KG1 (cell line): ENCODE data around the gene DLG2.

ENCODE experiments used
- DNase-seq: peaks from one replicate; lab custom pipeline; 2025; lab: John Stamatoyannopoulos, UW

Gene DLG2

DNA sequence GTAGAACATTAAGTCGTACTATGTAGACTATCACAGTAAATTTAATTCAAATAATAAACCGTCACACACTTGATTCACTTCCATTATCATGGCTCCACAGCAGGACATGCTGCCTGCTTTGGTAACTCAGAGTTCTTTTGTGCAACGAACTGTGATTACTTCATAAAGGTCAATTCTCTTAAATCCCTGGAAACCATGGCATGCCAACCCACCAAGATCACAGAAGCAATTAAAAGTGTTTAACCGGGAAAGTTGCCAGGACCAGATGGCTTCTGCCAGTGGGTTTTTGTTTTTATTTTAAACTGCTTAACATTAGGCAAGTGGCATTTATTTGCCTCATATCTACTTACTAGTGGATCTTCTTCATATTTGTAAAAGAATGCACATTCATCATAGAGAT lies 1162.1 kb downstream of the DLG2 start:
- DNase-seq, result no peak

DNA sequence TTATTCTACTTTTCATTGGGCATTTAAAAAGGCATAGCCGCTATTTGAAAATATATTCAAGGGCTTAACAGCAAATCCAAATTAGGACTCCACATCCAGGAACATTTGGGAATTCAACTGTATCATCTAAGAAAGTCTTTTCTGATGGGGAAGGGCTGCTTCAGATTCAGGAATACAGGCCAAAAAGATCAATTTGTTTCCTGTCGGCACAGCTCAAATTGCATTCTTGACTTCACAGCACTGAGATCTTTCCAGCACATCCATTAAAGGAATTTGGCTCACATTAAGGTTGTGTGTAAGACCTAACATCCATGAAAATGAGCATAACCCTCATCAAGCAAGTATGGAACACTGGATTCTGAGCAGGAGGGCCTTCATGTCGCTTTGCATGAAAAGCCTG lies 1171.5 kb downstream of the DLG2 start:
- no peak for DNase-seq

DNA sequence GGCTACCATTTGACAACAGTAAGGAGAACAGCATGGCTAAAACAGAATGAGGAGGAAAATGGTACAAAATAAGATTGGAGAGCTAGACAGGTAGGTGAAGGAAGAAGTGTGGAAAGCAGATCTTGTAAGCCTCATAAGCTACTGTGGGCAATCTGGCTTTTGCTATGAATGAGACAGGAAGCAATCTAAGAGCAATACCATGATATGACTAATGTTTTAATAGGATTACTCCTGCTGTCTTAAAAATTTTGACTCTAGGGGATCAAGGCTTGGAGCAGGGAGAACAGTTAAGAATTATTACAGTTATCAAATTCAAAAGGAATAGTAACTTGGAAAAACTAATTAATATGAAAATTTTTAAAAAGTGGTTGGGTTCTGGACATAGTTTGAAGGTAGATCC lies 1174.9 kb downstream of the DLG2 start:
- no peak for DNase-seq

DNA sequence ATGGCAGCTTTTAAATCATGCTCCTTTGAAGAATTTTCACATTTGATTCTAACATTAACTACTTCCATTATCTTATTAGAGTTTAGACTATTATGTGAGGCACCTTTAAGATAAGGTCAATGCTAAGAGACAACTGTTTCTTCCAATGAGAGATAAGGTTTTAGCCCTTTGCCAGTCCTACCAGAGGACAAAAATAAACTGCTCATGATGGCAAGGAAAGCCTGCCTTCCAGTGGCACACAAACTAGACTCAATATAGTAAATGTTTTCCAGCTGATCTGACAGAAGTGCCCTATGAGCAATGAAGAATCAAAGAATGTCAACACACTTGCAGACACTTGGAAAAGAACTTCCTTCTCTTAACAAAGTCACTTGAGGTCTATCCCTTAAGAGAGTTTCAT lies 1188.6 kb downstream of the DLG2 start:
- no peak for DNase-seq

DNA sequence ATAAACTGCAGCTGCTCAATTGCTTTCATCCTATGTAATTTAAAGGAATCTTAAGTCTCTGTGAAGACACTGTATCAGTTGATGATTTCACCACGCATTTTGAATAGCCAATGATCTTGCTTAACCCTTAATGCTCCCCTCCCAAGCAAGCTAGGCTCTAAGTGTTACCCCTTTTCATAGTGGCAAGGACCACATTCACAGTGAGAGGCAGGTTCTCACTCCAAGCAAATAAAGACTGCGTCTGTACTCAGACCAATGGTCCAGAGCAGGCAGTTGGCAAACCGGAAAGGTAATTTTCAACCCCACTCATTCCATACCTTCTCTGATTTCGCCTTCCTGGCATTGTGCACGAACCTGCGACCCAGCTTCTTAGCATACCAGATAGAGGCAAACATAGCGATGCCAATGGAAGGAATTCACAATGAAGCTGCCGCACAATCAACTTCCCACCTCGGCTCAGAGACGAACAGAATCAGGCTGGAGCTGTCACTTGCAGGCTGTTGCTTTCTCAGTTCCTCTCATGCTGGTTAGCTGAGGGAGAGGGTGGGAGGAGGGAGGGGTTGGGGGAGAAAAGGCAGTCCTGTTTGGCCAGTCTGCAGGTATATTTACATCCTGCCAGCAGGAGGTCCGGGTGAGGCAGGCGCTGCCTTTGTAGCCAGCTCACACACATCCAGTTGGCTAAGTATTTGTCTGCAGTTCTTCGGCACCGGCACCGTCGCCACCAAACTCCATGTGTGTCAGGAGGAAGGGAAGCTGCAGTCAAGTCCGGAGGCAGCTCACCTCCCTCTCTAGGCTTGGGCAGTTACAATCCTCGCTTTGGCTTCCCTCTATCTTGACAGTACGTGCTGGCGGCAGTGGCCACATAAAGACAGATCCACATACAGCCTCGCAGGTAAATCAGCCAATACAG lies 1189.8 kb downstream of the DLG2 start:
- DNase-seq, result no peak

DNA sequence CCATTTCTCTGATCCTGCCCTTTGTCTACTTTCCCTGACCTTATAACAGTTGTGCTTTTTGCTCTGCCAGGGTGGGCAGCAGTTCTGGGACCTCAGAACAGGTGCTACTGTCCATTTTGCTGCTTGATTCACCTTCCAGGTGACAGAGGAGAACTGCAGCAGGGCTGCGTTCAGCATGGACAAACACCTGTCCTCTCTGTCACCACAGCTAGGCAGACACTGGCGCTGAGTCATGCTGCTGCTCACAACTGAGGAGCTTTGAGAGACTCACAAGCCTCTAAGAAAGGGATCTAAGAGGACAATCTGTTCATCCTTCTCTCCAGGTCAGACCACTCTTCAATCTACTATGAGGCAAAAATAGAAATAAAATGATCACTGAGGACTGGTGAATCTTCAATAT lies 1196.5 kb downstream of the DLG2 start:
- DNase-seq, result no peak

DNA sequence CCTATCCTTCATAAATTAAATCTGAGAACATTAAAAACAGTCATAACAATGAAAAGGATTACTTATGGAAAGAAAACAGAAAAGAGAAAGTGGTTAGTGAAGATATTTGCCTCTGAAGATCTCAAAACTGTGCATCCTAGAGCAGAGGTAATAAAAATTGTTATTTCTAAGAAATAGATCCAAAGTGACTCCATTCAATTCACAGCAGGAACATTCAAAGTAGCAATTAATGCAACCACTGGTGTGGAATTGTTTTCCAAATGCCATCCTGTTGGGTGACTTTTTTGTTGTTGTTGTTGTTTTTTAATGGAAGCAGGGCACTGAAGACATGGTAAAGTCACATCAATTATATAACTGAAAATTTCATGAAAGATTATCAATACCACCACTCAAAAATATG lies 1201.5 kb downstream of the DLG2 start:
- DNase-seq, result no peak

DNA sequence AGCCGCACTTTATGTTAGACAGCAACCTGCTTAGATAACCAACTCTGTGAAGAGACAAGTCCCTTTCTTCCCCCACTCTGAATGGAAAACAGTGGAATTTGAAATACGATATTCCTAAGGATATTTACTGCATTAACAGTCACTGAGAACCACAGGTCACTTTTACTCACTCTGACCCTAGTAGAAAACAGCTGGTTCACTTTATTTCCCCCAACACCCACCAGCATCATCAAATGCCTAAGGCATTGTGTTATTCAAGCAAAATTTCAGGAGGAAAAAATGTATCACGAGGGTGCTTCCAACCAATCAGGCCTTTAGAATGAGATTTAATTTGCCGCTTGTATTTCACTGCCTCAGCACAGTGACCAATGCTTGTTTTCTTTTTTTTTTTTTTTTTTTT lies 1206.9 kb downstream of the DLG2 start:
- DNase-seq, result no peak

DNA sequence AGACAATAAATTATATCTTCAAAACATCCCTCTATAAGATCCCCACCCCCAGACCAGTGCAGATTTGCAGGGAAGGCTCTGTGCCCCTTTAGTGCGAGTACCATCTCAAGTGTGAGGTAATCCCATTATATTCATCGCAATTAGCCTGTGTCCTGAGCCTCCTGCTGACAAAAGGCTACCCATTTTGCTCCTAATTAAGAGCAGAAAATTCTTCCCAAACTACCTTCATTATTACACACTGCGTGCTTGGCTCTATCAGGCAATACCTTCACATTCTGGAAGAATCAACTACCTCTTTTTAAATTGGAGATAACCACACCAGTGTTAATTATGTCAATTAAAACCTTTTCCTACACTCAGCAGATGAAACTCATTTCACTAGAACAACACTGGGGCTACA lies 1207.5 kb downstream of the DLG2 start:
- no peak for DNase-seq

DNA sequence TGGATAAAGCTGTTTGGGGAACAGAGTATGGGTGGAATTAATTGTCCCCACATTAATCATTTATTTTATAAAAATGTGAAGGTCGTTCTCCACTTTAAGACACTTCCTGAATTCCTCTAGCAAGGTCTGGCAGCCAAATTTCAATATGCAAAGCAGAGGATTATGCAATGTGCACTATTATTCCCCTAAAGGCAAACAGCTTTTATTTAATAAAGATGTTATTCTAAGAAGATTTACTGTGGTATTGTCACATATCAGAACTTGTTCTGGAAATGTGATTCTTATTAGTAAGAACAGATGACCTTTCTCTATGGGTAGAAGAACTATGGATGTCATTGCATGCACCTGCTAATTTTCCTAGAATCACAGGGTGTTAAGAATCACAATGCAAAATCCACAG lies 1212.2 kb downstream of the DLG2 start:
- no peak for DNase-seq

DNA sequence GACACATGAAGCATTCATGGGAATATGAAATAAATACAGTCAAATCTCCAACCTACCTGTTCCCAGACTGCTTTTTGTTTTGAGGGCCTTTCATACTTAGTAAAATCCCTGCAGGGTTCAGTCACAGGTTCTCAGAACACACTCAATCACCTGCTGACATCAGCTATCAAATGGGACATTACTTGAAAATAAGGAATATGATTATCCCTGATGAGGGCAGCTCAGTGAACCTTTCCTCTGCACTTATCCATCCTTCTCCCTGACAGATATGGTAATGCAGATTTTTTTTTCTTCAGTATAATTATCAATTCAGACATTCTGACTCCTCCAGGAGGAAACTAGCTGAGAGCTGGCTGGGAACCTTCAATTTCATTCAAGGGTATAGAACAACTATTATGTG lies 1213.6 kb downstream of the DLG2 start:
- no peak for DNase-seq

DNA sequence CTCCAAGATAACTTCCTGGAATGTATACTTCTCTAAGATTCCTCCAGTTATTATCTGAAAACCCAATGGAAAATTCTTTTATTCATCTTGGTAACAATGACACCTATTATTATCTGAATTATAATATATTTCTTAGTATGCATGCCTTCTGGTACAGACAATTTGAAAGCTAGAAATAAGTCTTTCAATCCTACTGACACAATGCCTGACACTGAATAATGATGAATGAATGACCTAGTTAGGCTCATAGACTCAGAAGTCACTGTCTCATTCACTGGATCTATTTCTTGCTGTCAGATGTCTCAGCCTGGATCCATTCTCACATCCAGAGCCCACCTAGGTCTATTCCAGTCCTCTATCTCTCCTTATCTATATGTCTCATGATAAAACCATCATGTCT lies 1214.3 kb downstream of the DLG2 start:
- no peak for DNase-seq

DNA sequence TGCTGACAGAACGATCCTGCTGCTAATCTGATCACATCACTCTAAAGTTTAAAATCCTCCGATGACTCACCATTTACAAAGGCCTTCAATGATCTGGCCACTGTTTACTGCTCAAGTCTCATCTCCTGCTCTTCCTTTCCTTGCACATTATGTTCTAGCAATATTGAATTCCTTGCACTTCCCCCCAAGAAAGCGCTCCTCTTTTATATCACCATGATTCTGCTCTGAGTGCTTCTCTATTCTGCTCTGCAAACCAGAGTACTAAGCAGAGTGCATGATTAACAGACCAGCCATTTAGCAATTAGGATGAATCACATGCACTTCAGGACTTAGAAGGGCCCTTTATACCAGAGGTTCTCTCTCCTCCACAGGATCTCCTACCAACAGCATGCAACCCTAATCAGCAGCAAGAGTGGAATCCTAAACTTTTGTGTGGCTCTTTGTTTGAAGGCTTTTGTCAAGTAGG lies 1218.2 kb downstream of the DLG2 start:
- DNase-seq, result no peak

DNA sequence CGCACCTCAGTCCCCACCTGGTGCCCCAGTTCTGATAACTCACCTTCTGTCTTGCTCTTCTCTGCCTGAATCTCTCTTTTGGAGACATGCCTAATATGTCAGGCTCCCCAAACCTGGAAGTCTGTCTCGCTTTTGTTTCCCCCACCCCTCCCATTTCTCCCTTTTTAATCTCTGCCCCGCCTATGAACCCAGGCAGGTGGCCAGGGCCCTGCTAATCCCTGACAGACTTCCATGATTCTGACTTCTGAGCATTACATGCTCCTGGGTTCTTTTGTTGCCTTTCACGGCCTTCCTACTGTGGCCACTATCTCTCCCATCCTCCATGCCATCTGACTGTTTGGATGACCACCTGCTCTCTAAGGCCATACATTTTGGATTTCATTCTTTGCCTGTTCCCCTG lies 1220.1 kb downstream of the DLG2 start:
- DNase-seq, result no peak

DNA sequence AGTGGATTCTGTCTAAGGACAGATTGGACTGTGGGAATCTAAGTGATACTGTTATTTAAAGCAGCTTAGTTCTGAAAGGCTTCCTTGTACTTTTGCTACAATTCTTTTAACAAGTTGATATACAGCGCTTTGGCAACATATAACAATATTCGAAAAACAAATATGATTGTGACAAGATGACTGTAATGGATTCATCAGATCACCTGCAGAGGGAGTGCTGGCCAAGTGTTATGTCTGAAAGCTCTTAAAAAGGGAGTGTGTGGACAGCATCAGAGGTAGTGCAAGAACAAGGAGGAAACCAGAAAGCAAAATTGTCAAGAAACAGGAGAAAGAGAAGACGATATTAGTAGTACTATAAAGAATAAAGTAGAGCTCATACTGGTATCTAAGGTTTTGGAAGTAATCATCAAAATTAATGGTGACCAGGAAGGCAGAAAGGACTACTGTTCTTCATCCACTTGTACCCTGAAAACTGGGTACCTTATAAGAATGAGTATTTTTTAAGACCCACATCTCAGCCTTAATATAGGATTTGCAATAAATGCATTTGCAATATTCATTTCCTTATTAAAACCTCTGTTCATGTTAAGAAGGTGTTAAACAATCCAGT lies 1229.0 kb downstream of the DLG2 start:
- DNase-seq, result no peak

DNA sequence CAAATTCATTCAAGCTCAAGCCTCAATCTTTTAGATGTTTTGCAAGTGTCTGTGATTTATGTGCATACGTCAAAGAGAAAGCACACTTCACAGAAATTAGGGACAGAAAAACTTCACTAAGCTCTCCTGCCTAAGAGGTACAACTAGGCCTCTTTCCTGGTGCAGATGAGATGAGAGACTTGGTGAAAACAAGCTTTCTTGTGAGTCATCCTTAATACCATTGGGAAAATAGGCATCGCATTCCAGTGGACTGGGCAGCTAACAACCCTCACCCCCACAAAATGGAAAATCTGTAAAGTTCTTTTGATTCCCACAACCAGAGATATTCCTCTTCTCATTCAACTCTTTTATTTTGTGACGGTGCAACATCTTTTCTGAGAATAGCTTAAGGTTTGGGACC lies 1230.6 kb downstream of the DLG2 start:
- DNase-seq, result no peak

DNA sequence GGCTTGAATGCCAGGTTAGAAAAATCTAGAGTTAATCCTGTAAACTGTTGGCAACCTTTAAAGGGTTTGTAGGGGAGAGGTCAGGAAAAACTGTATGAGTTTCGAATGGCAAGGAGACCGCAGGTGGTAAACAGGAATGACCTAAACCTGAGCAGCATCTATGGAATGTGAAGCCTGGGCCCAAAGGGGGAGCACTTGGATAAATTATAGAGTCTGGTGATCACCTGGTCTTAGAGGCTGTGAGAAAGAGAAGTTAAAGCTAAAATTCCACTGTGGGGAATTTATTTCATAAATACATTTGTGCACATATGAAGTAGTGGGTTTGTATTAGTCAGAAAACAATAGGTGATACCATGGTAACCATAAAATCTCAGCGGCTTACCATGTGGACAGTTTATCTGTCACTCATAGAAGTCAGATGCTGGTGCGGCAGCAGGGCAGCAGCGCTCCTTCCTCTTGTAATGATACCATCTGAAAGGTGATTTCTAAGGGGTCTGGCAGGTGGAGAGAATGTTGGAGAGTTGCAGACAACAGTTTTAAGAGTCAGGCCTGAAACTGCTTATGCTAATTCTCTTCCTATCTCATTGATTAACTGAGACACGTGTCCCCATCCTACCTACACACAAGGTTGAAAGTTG lies 1236.6 kb downstream of the DLG2 start:
- DNase-seq, result no peak

DNA sequence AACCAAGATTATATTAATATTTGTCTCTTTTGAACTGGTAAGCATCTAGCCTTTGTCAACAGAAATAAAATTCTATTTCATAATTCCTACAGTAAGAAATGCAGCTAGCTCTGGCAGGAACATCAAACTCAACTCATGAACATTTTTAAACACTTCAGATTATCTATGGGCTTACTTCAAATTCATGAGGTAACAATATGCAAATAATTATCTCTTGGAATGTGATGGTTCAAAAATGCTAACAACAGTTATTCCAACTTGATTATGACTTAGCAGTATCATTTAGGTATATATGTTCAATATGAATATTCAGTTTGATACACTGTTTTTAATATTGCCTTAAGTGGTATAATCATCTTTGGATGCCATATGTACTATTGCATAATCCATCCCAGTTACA lies 1237.4 kb downstream of the DLG2 start:
- DNase-seq, result no peak

DNA sequence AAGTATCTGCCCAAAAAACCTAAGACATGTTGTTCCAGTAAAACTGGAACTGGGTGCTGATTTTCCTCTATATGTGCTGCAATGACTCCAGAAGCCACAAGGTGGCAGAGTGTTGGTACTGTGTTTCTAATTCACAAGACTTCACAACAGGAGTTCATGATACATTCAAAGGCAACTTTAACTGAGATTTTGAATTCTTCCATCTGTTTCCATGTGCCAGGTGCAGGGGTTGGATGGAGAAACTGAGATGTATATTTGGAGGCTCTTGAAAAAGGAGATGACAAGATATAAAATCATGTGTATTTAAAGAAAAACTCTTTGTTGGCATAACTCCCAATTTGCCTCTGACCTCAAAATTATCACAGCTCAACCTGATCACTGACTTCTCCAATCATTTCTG lies 1242.4 kb downstream of the DLG2 start:
- DNase-seq, result peak; percentile 17

DNA sequence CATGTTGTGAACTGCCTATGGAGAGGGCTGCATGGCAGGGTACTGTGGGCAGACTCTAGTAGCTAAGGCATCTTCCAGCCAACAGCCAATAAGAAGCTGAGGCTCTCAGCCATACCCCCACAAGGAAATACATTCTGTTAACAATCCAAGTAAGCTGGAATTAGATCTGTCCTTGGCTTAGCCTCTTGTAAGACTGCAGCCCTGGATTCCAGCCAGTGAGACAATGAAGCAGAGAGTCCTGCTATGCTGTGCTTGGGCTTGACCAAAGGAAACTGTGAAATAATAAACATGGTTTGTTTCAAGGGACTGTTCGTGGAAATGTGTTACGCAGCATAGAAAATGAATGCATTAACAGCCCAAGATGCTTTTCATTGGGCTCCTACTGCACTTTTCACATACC lies 1243.6 kb downstream of the DLG2 start:
- no peak for DNase-seq

DNA sequence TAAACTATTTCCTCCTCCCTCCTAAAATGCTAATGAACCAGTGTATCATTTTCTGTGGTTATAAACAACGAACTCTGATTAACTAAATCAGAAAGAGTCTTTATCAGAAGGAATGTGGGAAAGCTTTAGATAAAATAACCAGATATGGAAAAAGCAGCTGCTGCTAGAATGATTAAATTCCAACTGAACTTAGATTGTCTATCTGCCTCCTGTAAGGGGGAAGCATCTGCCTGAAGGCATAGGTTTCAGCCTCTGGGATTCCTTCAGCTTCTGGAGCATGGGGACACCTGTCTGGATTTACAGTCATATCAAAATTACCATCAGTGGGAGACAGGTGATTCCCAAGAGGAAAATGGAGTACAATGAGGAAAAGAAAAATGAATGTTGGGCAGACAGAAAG lies 1245.5 kb downstream of the DLG2 start:
- DNase-seq, result no peak

DNA sequence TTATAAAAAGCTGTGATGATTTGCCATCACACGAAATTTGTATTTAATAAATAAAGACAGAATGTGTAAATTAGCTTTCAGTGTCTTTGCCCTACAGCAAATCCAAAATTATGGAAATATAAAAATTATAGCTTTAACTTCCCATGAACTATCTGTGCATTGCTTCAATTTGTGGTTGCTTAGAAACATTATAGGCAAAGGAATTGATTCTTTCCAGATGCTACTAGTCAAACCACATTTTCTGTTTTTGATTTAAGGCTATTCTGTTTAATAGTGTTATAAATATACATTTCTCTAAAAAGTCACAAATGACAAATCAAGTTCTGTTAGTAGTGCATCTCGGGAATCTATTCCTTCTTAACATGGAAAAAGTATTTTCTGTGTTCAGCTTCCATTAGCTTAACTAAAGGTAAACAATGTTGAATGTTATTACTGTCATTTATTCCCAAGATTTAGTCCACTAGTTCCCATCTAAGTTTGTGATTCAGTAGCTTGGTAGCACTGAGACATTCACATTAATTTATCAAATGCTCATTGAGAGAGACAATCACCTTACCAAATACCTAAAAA lies 1254.7 kb downstream of the DLG2 start:
- DNase-seq, result no peak

DNA sequence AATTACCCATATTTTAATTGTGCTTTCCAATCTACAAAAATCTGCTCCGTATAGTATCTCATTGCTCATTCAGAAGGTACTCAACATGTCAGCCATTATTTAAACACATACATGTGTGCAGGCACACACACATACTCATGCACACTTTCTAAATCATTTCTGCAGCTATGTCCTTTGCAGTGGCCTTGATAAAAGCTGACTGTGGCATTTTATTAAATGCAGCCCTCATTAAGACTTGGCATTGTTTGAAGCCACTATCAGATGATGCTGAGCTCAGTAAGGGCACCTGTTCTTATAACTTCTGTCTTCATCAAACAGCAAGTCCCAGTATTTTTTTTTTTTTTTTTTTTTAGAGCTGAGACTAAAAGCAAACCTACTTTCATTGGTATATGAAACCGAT lies 1269.1 kb downstream of the DLG2 start:
- no peak for DNase-seq
